H1 (cell line): Measurements from ENCODE around the gene GCGR. TPM values are rescaled to one million over a fixed set of nuclear protein-coding genes. Genes with fewer than 3 reads are reported as not detected.

Experiments used
- CTCF ChIA-PET: fragments of 300-600 bp; sonication (Branson Sonifier 250); formaldehyde crosslinking; loops from one replicate; lab custom pipeline; 2021; ENCODE audit not compliant: partially characterized antibody; lab: Charles Lee
- POLR2A ChIA-PET: fragments of 300-600 bp; sonication (Branson Sonifier 250); formaldehyde crosslinking; loops from one replicate; lab custom pipeline; 2021; ENCODE audit warnings: inconsistent platforms; ENCODE audit not compliant: partially characterized antibody; lab: Charles Lee
- DNase-seq, 2 experiments: peaks; one replicate each; pipeline versions ENCODE4 v3.0.0 to v3.0.0-alpha.2; 2010 to 2022; ENCODE audit warnings: low spot score in 2 of 2, low read depth in 1 of 2, mixed read lengths in 1 of 2
- FAIRE-seq: peaks from 2 replicates; lab custom pipeline; 2011; peaks lifted over from hg19 to GRCh38; lab: Jason Lieb, UNC
- H2AFZ ChIP-seq: 2 replicates; pipeline ENCODE4 v1.8.1; 2012; ENCODE audit warnings: low read length, inconsistent platforms
- H2AK5ac ChIP-seq: 2 replicates; pipeline ENCODE4 v1.6.1; 2013; ENCODE audit warnings: low read depth, low read length
- H2BK120ac ChIP-seq: replicated peaks from 2 replicates; pipeline ENCODE3; 2013; ENCODE audit warnings: low read depth, low read length, inconsistent platforms
- H2BK12ac ChIP-seq: 2 replicates; pipeline ENCODE4 v1.6.1; 2013; ENCODE audit warnings: low read depth, low read length
- H2BK15ac ChIP-seq: 2 replicates; pipeline ENCODE4 v1.6.1; 2013; ENCODE audit warnings: low read length
- H2BK20ac ChIP-seq: 2 replicates; pipeline ENCODE4 v1.6.1; 2013; ENCODE audit warnings: low read length
- H2BK5ac ChIP-seq: 2 replicates; pipeline ENCODE4 v1.6.1; 2013; ENCODE audit warnings: low read depth, low read length
- H3K14ac ChIP-seq: 2 replicates; pipeline ENCODE4 v1.6.1; 2013; ENCODE audit warnings: inconsistent platforms; ENCODE audit not compliant: insufficient read length
- H3K18ac ChIP-seq: 2 replicates; pipeline ENCODE4 v1.6.1; 2013; ENCODE audit warnings: low read length; ENCODE audit errors: extremely low read depth
- H3K23ac ChIP-seq: 2 replicates; pipeline ENCODE4 v1.6.1; 2013; ENCODE audit warnings: inconsistent platforms; ENCODE audit not compliant: insufficient read length
- H3K23me2 ChIP-seq: 2 replicates; pipeline ENCODE4 v1.6.1; 2013; ENCODE audit warnings: low read depth, low read length
- H3K27ac ChIP-seq: 2 replicates; pipeline ENCODE4 v1.6.1; 2011; ENCODE audit warnings: low read depth, low read length, inconsistent platforms
- H3K27me3 ChIP-seq, 4 experiments: replicated peaks in 1 of 4; 1 replicate in 1 of 4; 2 replicates in 3 of 4; pipeline versions ENCODE4 v1.6.1 to v1.8.1; 2011 to 2013; ENCODE audit warnings: low read length in 3 of 4, mild to moderate bottlenecking in 3 of 4, inconsistent platforms in 2 of 4, mixed read lengths in 2 of 4, moderate library complexity in 1 of 4; ENCODE audit not compliant: control insufficient read depth in 3 of 4, insufficient read depth in 3 of 4; ENCODE audit errors: extremely low read depth in 1 of 4
- H3K36me3 ChIP-seq, 4 experiments: 2 replicates each; pipeline versions ENCODE4 v1.6.1 to v1.8.1; 2011 to 2013; ENCODE audit warnings: mild to moderate bottlenecking in 4 of 4, low read length in 3 of 4, moderate library complexity in 2 of 4, control low read depth in 1 of 4, inconsistent platforms in 1 of 4; ENCODE audit not compliant: insufficient read depth in 4 of 4, control insufficient read depth in 2 of 4
- H3K4ac ChIP-seq: replicated peaks from 2 replicates; pipeline ENCODE3; 2013; ENCODE audit warnings: low read length, low read depth, mixed read lengths, inconsistent platforms; ENCODE audit not compliant: insufficient read length
- H3K4me1 ChIP-seq, 4 experiments: replicated peaks in 1 of 4; 1 replicate in 1 of 4; 2 replicates in 3 of 4; pipeline versions ENCODE4 v1.6.1 to v1.8.1; 2011 to 2013; ENCODE audit warnings: low read length in 3 of 4, inconsistent platforms in 2 of 4, mixed read lengths in 1 of 4; ENCODE audit not compliant: insufficient read depth in 4 of 4, control insufficient read depth in 3 of 4
- H3K4me2 ChIP-seq, 2 experiments: 2 replicates each; pipeline versions ENCODE4 v1.6.1 to v1.8.1; 2011 to 2013; ENCODE audit warnings: low read depth in 2 of 2, low read length in 2 of 2, control low read depth in 1 of 2, inconsistent platforms in 1 of 2, mild to moderate bottlenecking in 1 of 2; ENCODE audit not compliant: insufficient read depth in 1 of 2
- H3K4me3 ChIP-seq, 4 experiments: fragments of 200-600, 300-600 bp in 1 of 4; sonication (generic), shearing (Covaris generic), sonication (Bioruptor Twin) in 1 of 4; 2 replicates each; pipeline versions ENCODE4 v1.5.1 to v1.8.1; 2011 to 2016; ENCODE audit warnings: low read length in 4 of 4, low read depth in 3 of 4, control low read depth in 2 of 4, inconsistent platforms in 2 of 4, mild to moderate bottlenecking in 2 of 4, mixed read lengths in 1 of 4, moderate library complexity in 1 of 4; ENCODE audit not compliant: insufficient read depth in 2 of 4; ENCODE audit errors: extremely low read depth in 1 of 4
- H3K56ac ChIP-seq: replicated peaks from 2 replicates; pipeline ENCODE3; 2013; ENCODE audit warnings: low read depth, mild to moderate bottlenecking, mixed read lengths, low read length, inconsistent platforms; ENCODE audit not compliant: insufficient read length
- H3K79me1 ChIP-seq: 2 replicates; pipeline ENCODE4 v1.6.1; 2013; ENCODE audit warnings: low read depth, low read length, control low read depth
- H3K79me2 ChIP-seq, 2 experiments: 2 replicates each; pipeline versions ENCODE4 v1.6.1 to v1.8.1; 2012 to 2013; ENCODE audit warnings: low read length in 2 of 2, mild to moderate bottlenecking in 2 of 2, inconsistent platforms in 1 of 2; ENCODE audit not compliant: insufficient read depth in 2 of 2, control insufficient read depth in 1 of 2
- H3K9ac ChIP-seq, 4 experiments: replicated peaks in 1 of 4; 1 replicate in 1 of 4; 2 replicates in 3 of 4; pipeline versions ENCODE4 v1.6.1 to v1.8.1; 2011 to 2013; ENCODE audit warnings: low read depth in 3 of 4, low read length in 3 of 4, control low read depth in 2 of 4, mild to moderate bottlenecking in 2 of 4, moderate library complexity in 2 of 4, inconsistent platforms in 1 of 4; ENCODE audit errors: extremely low read depth in 1 of 4
- H3K9me3 ChIP-seq, 2 experiments: 2 replicates each; pipeline versions ENCODE4 v1.6.1 to v1.8.1; 2012 to 2013; ENCODE audit warnings: mild to moderate bottlenecking in 2 of 2, moderate library complexity in 2 of 2, control low read depth in 1 of 2, inconsistent platforms in 1 of 2, low read depth in 1 of 2, low read length in 1 of 2, mixed read lengths in 1 of 2; ENCODE audit not compliant: insufficient read depth in 2 of 2
- H4K20me1 ChIP-seq, 2 experiments: replicated peaks in 1 of 2; 2 replicates each; pipeline versions ENCODE3 to v1.8.1; 2011 to 2013; ENCODE audit warnings: inconsistent platforms in 2 of 2, low read length in 2 of 2, mild to moderate bottlenecking in 1 of 2; ENCODE audit not compliant: insufficient read depth in 2 of 2, control insufficient read depth in 1 of 2
- H4K5ac ChIP-seq: 2 replicates; pipeline ENCODE4 v1.6.1; 2013; ENCODE audit warnings: low read length, low read depth, mixed read lengths, inconsistent platforms; ENCODE audit not compliant: insufficient read length
- H4K8ac ChIP-seq: 2 replicates; pipeline ENCODE4 v1.8.0; 2013; ENCODE audit warnings: mild to moderate bottlenecking, moderate library complexity, low read length, inconsistent platforms; ENCODE audit not compliant: insufficient read depth; ENCODE audit errors: extremely low read depth
- H4K91ac ChIP-seq: replicated peaks from 2 replicates; pipeline ENCODE3; 2013; ENCODE audit warnings: low read length, mixed read lengths, inconsistent platforms; ENCODE audit not compliant: insufficient read length
- BRCA1 ChIP-seq: IDR thresholded peaks from 2 replicates; pipeline ENCODE4 v1.6.1; 2012; ENCODE audit warnings: low read depth, low read length, improper control_type of control experiment
- CHD1 ChIP-seq: IDR thresholded peaks from 2 replicates; pipeline ENCODE4 v1.6.1; 2012; ENCODE audit warnings: low read depth, low read length, improper control_type of control experiment
- CTCF ChIP-seq, 3 experiments: IDR thresholded peaks; 1 replicate in 2 of 3; 2 replicates in 1 of 3; pipeline versions ENCODE4 v1.5.1 to v1.6.1; 2011; ENCODE audit warnings: low read length in 3 of 3, mild to moderate bottlenecking in 3 of 3, inconsistent platforms in 2 of 3, low read depth in 1 of 3, moderate library complexity in 1 of 3; ENCODE audit not compliant: insufficient read depth in 1 of 3; ENCODE audit errors: control extremely low read depth in 1 of 3
- EZH2 ChIP-seq: fragments of 200-600 bp; sonication (generic); IDR thresholded peaks from 2 replicates; pipeline ENCODE4 v1.7.1; 2012; ENCODE audit warnings: low read depth, mild to moderate bottlenecking, moderate library complexity, low read length, inconsistent platforms; ENCODE audit not compliant: severe bottlenecking
- JUN ChIP-seq: IDR thresholded peaks from 2 replicates; pipeline ENCODE4 v1.6.1; 2011; ENCODE audit warnings: low read depth, mild to moderate bottlenecking, improper control_type of control experiment, low read length
- JUND ChIP-seq: IDR thresholded peaks from 2 replicates; pipeline ENCODE4 v1.6.1; 2011; ENCODE audit warnings: mild to moderate bottlenecking, improper control_type of control experiment, low read length
- KDM5A ChIP-seq: fragments of 200-600 bp; IDR thresholded peaks from 2 replicates; pipeline ENCODE4 v1.7.1; 2012; ENCODE audit warnings: mild to moderate bottlenecking, low read length, inconsistent platforms, mixed read lengths
- RBBP5 ChIP-seq: IDR thresholded peaks from 2 replicates; pipeline ENCODE4 v1.7.1; 2012; ENCODE audit warnings: low read depth, mild to moderate bottlenecking, inconsistent platforms, low read length, moderate library complexity, borderline replicate concordance
- SAP30 ChIP-seq: fragments of 300-600 bp; sonication (generic); IDR thresholded peaks from 2 replicates; pipeline ENCODE4 v1.7.1; 2012; ENCODE audit warnings: low read length, moderate library complexity, mild to moderate bottlenecking, inconsistent platforms; ENCODE audit not compliant: insufficient read depth, insufficient replicate concordance
- TCF12 ChIP-seq: IDR thresholded peaks from 2 replicates; pipeline ENCODE4 v1.6.1; 2011; ENCODE audit warnings: low read depth, mild to moderate bottlenecking, low read length
- WGBS, 2 experiments: shearing (Covaris generic) in 1 of 2; methylation state at CpG; one replicate each; pipeline versions ENCODE4 v1.1.6 to v1.1.7; 2013 to 2015; ENCODE audit warnings: low lambda C conversion rate in 2 of 2, mixed read lengths in 2 of 2, inconsistent platforms in 1 of 2, low coverage in 1 of 2, missing lambda C conversion rate in 1 of 2; ENCODE audit not compliant: insufficient replicate concordance in 2 of 2, insufficient coverage in 1 of 2, insufficient read length in 1 of 2; ENCODE audit errors: extremely low coverage in 1 of 2, missing lambda C conversion rate in 1 of 2; 5-methylcytosine and 5-hydroxymethylcytosine counted together
- polyA plus RNA-seq, 7 experiments: library from polyadenylated mRNA; depleted of rRNA in 3 of 7; stranded (reverse) in 5 of 7; unstranded in 2 of 7; fragments of >200 nt in 5 of 7; fragments of 200-250 nt in 2 of 7; gene quantifications; 1 replicate in 5 of 7; 2 replicates in 1 of 7; 4 replicates in 1 of 7; pipeline versions ENCODE4 v1.2.1 to v1.2.3, GENCODE V29; 2011 to 2013; ENCODE audit warnings: missing spikeins in 2 of 7, mixed read lengths in 2 of 7
- total RNA-seq: library from RNA; stranded (reverse); fragmentation: NEBNext Ultra II Directional; extraction: Animal tissue kit (Norgen Biotek cat#: 25700); gene quantifications from 2 replicates; pipeline ENCODE4 v1.2.1, GENCODE V29; 2021

Gene GCGR
- total and polyA plus RNA-seq, 2 of the 8 experiments (the other 6 are each of a cell fraction or from before 2014, with no cell fraction given), result 0.44 to 0.56 TPM

GRCh38 chr17:81812571-81813370 is 8.8 kb downstream of the GCGR start:
- H2BK120ac ChIP-seq, result no peak overlapping the region
- no peaks in the 10 kb centered on the region for H3K79me2 ChIP-seq
- H2BK20ac ChIP-seq, result no peak overlapping the region
- no peak overlapping the region for H3K4ac ChIP-seq
- WGBS, 2 experiments, result 94% methylated on average over 34 of the region's 45 CpGs; no CpG with 5 or more reads in 1 of the 2 experiments
- H3K14ac ChIP-seq, result no peak overlapping the region
- no peak overlapping the region for H4K91ac ChIP-seq
- H3K23ac ChIP-seq, result no peak overlapping the region
- H4K5ac ChIP-seq, result no peak overlapping the region
- DNase-seq, result no peak
- H3K4me3 ChIP-seq, result no peak overlapping the region
- no peaks in the 10 kb centered on the region for H3K36me3 ChIP-seq
- no peak overlapping the region for H2BK5ac ChIP-seq
- H3K18ac ChIP-seq, result no peak overlapping the region
- H3K79me1 ChIP-seq, result no peaks in the 10 kb centered on the region
- no peak overlapping the region for H3K4me2 ChIP-seq
- H3K9ac ChIP-seq, result no peak overlapping the region
- H3K27me3 ChIP-seq, result peaks cover 0 to 2% (median 0%) of the 10 kb centered on the region in 4 experiments; a peak in 1 of 7 replicates
- ChIA-PET POLR2A (interaction anchor here (1.1 to 1.8 kb wide), 2 partner anchors 21 to 103 kb away, joined by 5 to 6 read pairs; no protein-coding TSS in a partner anchor), CTCF (interaction anchor here (0.8 to 2.8 kb wide), 5 partner anchors 8 to 84 kb away, joined by 3 to 9 read pairs (median 4); no protein-coding TSS in a partner anchor)
- H4K20me1 ChIP-seq, result peaks cover 0 to 2% of the 10 kb centered on the region in 2 experiments
- no peak overlapping the region for H2AFZ ChIP-seq
- no peak overlapping the region for H2BK12ac ChIP-seq
- no peak overlapping the region for H4K8ac ChIP-seq
- H3K4me1 ChIP-seq, result no peaks in the 10 kb centered on the region
- no peaks in the 10 kb centered on the region for H3K23me2 ChIP-seq
- H3K27ac ChIP-seq, result no peak overlapping the region
- FAIRE-seq, result no peak
- H3K56ac ChIP-seq, result no peak overlapping the region
- H2BK15ac ChIP-seq, result no peak overlapping the region
- H3K9me3 ChIP-seq, result no peaks in the 10 kb centered on the region
- H2AK5ac ChIP-seq, result no peak overlapping the region
- TF ChIP-seq BRCA1, result no peak
- TF ChIP-seq RBBP5, result no peak
- no peak for TF ChIP-seq KDM5A
- no peak for TF ChIP-seq JUN
- no peak for TF ChIP-seq EZH2
- TF ChIP-seq SAP30, result no peak
- no peak for TF ChIP-seq CTCF (IDR thresholded peaks at IDR 0.05; ENCODE audit: control extremely low read depth in 1 of 3, insufficient read depth in 1 of 3, low read depth in 1 of 3, low read length in 3 of 3)
- no peak for TF ChIP-seq JUND
- TF ChIP-seq TCF12, result no peak
- no peak for TF ChIP-seq CHD1
